Mesothelial cell of epicardium (in vitro differentiated cells): Measurements from ENCODE around the gene IFI16. TPM values are rescaled to one million over a fixed set of nuclear protein-coding genes. Genes with fewer than 3 reads are reported as not detected.

Experiments
- DNase-seq, 2 experiments: peaks; one replicate each; pipeline ENCODE4 v3.0.0; 2021; ENCODE audit warnings: low spot score in 2 of 2; ENCODE audit not compliant: unreplicated experiment in 2 of 2
- H3K27ac Mint-ChIP-seq: 2 replicates; pipeline ENCODE4 v1.8.0; 2021; ENCODE audit warnings: mixed read lengths
- H3K27me3 Mint-ChIP-seq: 2 replicates; pipeline ENCODE4 v1.8.0; 2021; ENCODE audit warnings: low read depth, mixed read lengths
- H3K36me3 Mint-ChIP-seq: 2 replicates; pipeline ENCODE4 v1.8.0; 2021; ENCODE audit warnings: mixed read lengths
- H3K4me1 Mint-ChIP-seq: 2 replicates; pipeline ENCODE4 v1.8.0; 2021; ENCODE audit warnings: mixed read lengths
- H3K4me3 Mint-ChIP-seq: 2 replicates; pipeline ENCODE4 v1.8.0; 2021; ENCODE audit warnings: mild to moderate bottlenecking, moderate library complexity, mixed read lengths
- H3K9me3 Mint-ChIP-seq: 2 replicates; pipeline ENCODE4 v1.8.0; 2021; ENCODE audit warnings: mixed read lengths
- CTCF ChIP-seq: fragments of 200-600 bp; sonication (generic); IDR thresholded peaks from one replicate; pipeline ENCODE4 v1.5.0; 2021; ENCODE audit warnings: antibody characterized with exemption; ENCODE audit not compliant: unreplicated experiment
- total RNA-seq: library from RNA; stranded (reverse); gene quantifications from 3 replicates; pipeline ENCODE4 v1.2.1, GENCODE V29; 2021

The IFI16 gene
- total RNA-seq, 1 donor from 2014 or later, result 87.3 TPM

GRCh38 chr1:158976219-158976618, 33.5 kb upstream of the IFI16 start:
- Mint-ChIP-seq H3K27ac (no peak overlapping the region), H3K27me3 (no peaks in the 10 kb centered on the region), H3K36me3 (no peaks in the 10 kb centered on the region), H3K9me3 (peaks cover 5% of the 10 kb centered on the region), H3K4me1 (peaks cover 1% of the 10 kb centered on the region), H3K4me3 (no peak overlapping the region)
- TF ChIP-seq CTCF, result no peak
- no peak for DNase-seq

DNA sequence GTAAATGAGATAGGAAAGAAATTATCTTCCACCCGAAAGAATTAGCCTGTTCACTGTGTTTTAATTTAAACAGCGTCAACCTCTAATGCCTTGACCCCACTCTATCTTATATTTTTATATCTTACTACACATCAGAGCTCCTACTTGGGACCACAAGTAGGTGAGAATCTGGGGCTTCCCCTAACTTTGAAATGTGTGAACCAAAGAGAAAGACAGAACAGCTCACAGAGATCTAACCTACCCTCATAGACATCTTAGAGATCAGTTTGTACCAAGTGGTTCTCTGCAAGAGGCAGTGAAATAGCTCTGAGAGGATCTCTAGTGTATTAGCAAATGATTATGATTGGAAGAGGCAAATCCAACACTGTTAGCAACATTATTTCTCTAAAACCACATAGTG, 31.0 kb upstream of the IFI16 start:
- no peak overlapping the region for H3K27ac Mint-ChIP-seq
- no peak overlapping the region for H3K4me3 Mint-ChIP-seq
- no peaks in the 10 kb centered on the region for H3K4me1 Mint-ChIP-seq
- H3K36me3 Mint-ChIP-seq, result no peaks in the 10 kb centered on the region
- H3K27me3 Mint-ChIP-seq, result no peaks in the 10 kb centered on the region
- no peak for TF ChIP-seq CTCF
- DNase-seq, result no peak
- H3K9me3 Mint-ChIP-seq, result peaks cover 24% of the 10 kb centered on the region

DNA sequence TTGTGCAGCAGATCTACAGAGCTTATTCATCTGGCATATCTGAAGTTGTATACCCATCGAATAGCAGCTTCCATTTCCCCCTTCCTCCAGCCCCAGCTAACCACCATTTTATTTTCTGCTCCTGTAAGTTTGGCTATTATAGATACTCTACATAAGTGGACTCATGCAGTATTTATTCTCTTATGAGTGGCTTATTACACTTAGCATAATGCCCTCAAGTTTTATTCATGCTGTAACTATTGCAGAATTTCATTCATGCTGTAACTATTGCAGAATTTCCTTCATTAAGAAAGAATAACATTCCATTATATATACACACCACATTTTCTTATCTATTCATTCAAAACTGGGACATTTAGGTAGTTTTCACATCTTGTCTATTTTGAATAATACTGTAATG, 30.5 kb upstream of the IFI16 start:
- TF ChIP-seq CTCF, result no peak
- Mint-ChIP-seq H3K4me3 (no peak overlapping the region), H3K4me1 (no peaks in the 10 kb centered on the region), H3K27me3 (no peaks in the 10 kb centered on the region), H3K36me3 (no peaks in the 10 kb centered on the region), H3K9me3 (peaks cover 28% of the 10 kb centered on the region), H3K27ac (no peak overlapping the region)
- no peak for DNase-seq

DNA sequence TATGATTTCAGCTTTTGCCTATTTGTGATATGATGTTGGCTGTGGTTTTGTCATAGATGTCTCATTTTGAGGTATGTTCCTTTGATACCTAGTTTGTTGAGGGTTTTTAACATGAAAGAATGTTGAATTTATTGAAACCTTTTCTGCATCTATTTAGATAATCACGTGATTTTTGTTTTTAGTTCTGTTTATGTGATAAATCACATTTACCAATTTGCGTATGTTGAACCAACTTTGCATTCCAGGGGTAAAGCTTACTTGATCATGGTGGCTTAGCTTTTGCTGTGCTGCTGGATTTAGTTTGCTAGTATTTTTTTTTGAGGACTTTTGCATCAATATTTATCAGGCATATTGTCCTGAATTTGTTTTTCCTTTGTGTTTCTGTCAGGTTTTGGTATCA, 26.5 kb upstream of the IFI16 start:
- no peaks in the 10 kb centered on the region for H3K36me3 Mint-ChIP-seq
- H3K4me3 Mint-ChIP-seq, result no peak overlapping the region
- TF ChIP-seq CTCF, result no peak

DNA sequence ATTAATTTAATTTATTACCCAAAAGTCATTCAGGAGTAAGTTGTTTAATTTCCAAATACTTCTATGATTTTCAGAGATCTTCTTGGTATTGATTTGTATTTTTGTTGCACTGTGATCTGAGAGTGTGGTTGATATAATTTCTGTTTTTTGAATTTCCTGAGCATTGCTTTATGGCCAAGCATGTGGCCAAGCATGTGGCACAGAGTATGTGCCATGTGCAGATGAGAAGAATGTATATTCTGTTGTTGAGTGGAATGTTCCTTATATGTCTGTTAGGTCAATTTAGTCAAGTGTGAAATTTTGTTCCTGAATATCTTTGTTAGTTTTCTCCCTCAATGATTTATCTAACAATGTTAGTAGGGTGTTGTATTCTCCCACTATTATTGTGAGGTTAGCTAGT, 25.3 kb upstream of the IFI16 start:
- Mint-ChIP-seq H3K4me1 (no peaks in the 10 kb centered on the region), H3K27me3 (peaks cover 7% of the 10 kb centered on the region), H3K27ac (no peak overlapping the region), H3K36me3 (no peaks in the 10 kb centered on the region), H3K4me3 (no peak overlapping the region), H3K9me3 (peaks cover 41% of the 10 kb centered on the region)
- TF ChIP-seq CTCF, result no peak
- DNase-seq, result no peak

More for the DNA sequence above, 26.5 kb upstream of the IFI16 start:
- Mint-ChIP-seq H3K4me1 (no peaks in the 10 kb centered on the region), H3K9me3 (peaks cover 41% of the 10 kb centered on the region), H3K27me3 (peaks cover 2% of the 10 kb centered on the region), H3K27ac (no peak overlapping the region)
- no peak for DNase-seq

DNA sequence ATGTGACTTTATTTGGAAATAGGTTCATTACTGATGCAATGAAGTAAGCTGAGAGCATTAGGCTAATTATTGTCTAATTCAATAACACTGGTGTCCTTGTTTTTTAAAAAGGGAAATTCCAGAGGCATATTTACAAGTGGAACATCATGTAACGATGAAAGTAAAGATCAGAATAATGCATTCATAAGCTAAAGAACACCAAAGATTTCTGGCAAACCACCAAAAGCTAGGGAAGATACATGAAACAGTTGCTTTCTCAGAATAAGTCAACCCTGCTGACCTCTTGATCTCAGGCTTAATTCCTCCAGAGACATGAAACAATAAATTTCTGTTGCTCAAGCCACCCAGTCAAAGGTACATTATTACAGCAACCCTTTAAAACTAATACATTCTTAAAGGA, 20.3 kb upstream of the IFI16 start:
- no peak overlapping the region for H3K4me3 Mint-ChIP-seq
- H3K36me3 Mint-ChIP-seq, result no peaks in the 10 kb centered on the region
- H3K9me3 Mint-ChIP-seq, result peaks cover 11% of the 10 kb centered on the region
- no peak for DNase-seq
- H3K4me1 Mint-ChIP-seq, result no peaks in the 10 kb centered on the region
- H3K27ac Mint-ChIP-seq, result no peak overlapping the region
- H3K27me3 Mint-ChIP-seq, result peaks cover 8% of the 10 kb centered on the region
- no peak for TF ChIP-seq CTCF
